Measurements from ENCODE around the gene VPS39. TPM values are rescaled to one million over a fixed set of nuclear protein-coding genes. Genes with fewer than 3 reads are reported as not detected.

The VPS39 gene
- polyA plus RNA-seq, 6 donors from 2014 or later: 14.9 to 42.7 (median 28.9) TPM

DNA sequence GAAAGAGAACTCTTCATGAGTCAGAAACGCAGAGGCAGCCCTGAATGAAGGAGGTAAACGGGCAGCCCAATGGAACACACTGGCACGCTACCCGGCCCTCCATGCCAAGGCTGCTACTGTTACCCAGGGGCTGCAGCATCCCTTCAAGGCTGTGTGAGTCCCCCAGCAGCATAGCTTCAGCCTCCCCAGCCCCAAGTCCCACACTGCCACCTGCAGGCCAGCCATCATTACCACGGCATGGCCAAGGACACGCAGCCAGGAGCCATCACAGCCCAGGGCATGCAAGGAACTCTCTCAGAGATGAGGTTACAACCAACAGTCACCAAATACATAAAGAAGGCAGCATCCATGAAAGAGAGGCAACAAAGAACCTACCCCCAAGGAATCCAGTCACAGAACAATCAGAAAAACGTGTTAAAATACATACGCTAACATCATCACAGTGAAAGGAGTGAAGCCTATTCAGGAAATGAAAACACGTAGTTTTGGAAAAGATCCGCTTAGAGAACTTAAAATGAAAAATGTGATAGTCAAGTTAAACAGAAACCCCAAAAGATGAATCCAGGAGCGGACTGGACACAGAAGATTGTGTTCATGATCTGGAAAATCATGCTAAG, 74.1 kb downstream of the VPS39 start:
- Mint-ChIP-seq H3K27ac (peak overlapping the region in 1 of 6 donors; percentile 47), H3K4me3 (no peak overlapping the region)

DNA sequence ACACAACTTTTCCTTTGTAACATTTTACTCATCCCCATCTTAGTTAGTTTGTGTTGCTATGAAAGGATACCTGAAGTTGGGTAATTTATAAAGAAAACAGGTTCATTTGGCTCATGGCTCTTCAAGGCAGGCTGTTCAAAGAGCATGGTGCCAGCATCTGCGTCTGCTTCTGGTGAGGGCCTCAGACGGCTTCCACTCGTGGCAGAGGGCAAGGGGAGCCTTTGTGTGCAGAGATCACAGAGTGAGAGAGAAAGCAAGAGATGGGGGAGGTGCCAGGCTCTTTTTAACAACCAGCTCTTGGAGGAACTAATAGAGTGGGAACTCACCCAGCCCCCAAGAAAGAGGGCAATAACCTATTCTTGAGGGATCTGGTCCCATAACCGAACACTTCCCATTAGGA, 74.7 kb downstream of the VPS39 start:
- no peak for ATAC-seq (ENCODE audit: low read depth in 2 of 2)
- no peaks in the 10 kb centered on the region for H3K36me3 Mint-ChIP-seq
- H3K27me3 Mint-ChIP-seq: peaks cover under 1 to 40% (median 23%) of the 10 kb centered on the region in 3 donors
- no peak for DNase-seq
- H3K27ac Mint-ChIP-seq: no peak overlapping the region
- peaks cover 0 to 4% (median 0%) of the 10 kb centered on the region in 3 donors for H3K4me1 Mint-ChIP-seq
- no peak overlapping the region for H3K4me3 Mint-ChIP-seq
- H3K9me3 Mint-ChIP-seq: no peaks in the 10 kb centered on the region

More for the DNA sequence above, 74.1 kb downstream of the VPS39 start:
- H3K9me3 Mint-ChIP-seq: no peaks in the 10 kb centered on the region
- ATAC-seq (ENCODE audit: low read depth in 2 of 2): peak; percentile 42 to 60
- peaks cover 0 to 4% (median 0%) of the 10 kb centered on the region in 3 donors for H3K4me1 Mint-ChIP-seq
- no peak for DNase-seq
- no peaks in the 10 kb centered on the region for H3K36me3 Mint-ChIP-seq
- peaks cover 0 to 40% (median 22%) of the 10 kb centered on the region in 3 donors for H3K27me3 Mint-ChIP-seq

DNA sequence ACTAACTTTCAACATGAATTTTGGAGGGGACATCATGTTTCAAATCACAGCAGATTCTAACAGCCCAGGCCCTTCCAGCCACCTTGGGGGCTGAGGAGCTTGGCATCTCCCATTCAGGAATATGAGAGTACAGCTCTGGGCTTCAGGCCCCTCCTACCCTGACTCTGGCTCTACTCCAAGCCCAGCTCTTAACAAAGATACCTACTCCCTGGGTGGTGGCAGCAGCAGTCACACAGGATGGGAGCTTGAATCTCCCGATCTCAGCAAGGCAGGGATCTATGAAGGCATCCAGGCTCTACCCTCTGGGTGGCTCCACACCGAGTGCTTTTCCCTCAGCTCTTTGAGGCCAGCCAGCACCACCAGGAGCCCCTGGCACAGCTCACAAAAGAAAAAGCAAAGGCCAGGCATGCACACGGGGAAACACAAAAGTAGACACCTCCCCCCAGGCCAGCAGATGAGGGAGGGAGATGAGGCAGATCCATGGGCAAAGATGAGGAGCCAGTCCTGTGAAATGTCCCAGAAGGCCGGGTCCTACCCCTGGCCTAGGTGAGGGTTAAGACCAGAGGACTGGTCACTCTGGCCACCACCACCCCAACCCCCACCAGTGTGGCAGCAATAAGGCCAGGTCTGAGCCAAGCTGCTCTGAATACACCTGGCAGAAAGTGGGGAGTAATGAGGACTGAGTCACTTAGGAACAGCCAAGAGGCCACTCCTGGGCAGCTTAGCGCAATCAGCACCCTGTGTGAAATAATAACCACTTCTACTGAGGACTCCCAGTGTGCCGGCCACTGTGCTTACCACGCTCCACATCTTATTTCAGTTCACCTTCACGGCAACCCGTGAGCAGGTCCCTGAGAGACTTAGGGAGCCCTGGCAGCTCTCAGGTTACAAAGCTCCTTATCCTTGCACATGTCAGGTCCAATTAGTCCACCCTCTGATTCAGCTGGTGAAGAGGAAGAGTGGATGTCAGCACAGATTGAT, 76.0 kb downstream of the VPS39 start:
- Mint-ChIP-seq H3K4me3 (no peak overlapping the region), H3K36me3 (no peaks in the 10 kb centered on the region), H3K27ac (peak overlapping the region in 1 of 6 donors; percentile 58), H3K27me3 (peaks cover 7 to 49% (median 29%) of the 10 kb centered on the region in 3 donors), H3K9me3 (peaks cover 0 to 4% (median 0%) of the 10 kb centered on the region in 7 donors), H3K4me1 (no peaks in the 10 kb centered on the region)
- ATAC-seq (ENCODE audit: low read depth in 2 of 2) (no peak), DNase-seq (no peak)

DNA sequence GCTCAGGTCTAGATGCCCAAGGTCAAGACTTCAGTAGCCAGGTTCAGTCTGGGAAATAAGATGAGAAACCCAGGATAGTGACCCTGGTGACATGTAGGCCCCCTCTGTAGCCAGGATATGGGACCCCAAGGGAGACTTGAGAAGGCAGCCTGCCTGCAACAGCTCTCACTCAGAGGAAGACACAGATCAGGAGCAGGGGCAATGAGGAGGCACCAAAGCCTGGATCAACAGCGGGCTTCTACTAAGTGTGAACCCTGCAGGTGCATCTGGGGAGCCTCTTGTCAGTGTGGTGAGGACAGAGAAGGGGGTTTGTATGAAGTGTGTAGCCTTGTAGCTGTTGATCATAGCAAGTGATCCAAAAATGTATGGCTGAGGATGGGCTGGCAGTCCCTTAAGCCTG, 77.1 kb downstream of the VPS39 start:
- DNase-seq (no peak), ATAC-seq (ENCODE audit: low read depth in 2 of 2) (no peak)
- no peaks in the 10 kb centered on the region for H3K4me1 Mint-ChIP-seq
- no peak overlapping the region for H3K4me3 Mint-ChIP-seq
- peaks cover 0 to 4% (median 0%) of the 10 kb centered on the region in 7 donors for H3K9me3 Mint-ChIP-seq
- peaks cover 7 to 43% (median 29%) of the 10 kb centered on the region in 3 donors for H3K27me3 Mint-ChIP-seq
- no peak overlapping the region for H3K27ac Mint-ChIP-seq
- H3K36me3 Mint-ChIP-seq: no peaks in the 10 kb centered on the region

DNA sequence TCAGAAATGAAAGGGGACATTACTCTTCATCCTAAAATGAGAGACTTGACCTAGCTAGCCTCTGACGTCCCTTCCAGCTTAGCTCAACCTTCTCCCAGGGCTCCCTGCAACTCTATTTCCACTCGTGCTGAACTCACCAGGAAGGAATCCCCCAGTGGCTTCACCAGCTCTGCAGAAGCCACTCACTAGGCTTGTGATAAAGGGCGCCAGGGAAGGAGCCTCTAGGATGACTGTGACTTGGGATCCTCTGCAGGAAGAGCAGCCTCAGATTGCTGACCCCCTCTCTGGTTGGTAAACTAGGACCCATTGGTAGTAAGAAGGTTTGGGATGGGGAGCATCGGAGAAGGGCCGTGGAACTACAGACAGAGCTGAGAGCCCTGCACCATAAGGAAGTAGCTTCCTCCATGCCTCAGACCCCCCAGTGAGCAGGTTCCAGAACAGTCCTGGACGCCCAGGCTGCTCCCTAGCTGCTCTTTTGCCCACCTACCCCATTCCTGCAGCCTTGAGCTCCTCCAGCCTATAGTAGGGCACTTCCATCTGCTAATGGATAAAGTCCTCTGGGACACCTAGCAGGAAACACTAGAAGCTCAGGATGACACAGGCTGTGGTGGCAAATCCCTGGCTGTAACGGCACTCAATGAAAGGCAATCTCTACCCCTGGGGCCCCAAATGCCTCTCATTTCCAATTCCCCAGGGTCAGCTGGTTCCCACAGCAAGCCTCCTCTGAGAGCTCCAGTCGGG, 77.7 kb downstream of the VPS39 start:
- Mint-ChIP-seq H3K4me3 (no peak overlapping the region), H3K9me3 (peaks cover 0 to 4% (median 0%) of the 10 kb centered on the region in 7 donors), H3K36me3 (no peaks in the 10 kb centered on the region), H3K27me3 (peaks cover 7 to 43% (median 25%) of the 10 kb centered on the region in 3 donors), H3K4me1 (no peaks in the 10 kb centered on the region), H3K27ac (no peak overlapping the region)
- no peak for ATAC-seq (ENCODE audit: low read depth in 2 of 2)
- DNase-seq: no peak

DNA sequence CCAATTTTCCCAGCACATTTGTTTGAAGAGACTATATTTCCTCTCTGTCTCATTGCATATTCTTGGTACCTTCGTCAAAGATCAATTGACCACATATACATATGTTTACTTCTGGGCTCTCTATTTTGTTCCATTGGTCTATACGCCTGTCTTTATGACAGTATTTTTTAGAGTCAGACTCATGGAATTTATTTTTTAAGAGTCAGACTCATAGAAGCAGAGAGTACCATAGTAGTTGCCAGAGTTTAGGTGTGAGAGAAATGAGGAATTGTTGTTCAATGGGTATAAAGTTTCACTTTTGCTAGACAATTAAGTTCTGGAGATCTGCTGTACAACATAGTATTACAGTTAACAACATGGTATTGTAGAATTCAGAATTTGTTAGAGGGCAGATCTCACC, 78.7 kb downstream of the VPS39 start:
- H3K27me3 Mint-ChIP-seq: peaks cover 7 to 43% (median 24%) of the 10 kb centered on the region in 3 donors
- no peak for ATAC-seq (ENCODE audit: low read depth in 2 of 2)

DNA sequence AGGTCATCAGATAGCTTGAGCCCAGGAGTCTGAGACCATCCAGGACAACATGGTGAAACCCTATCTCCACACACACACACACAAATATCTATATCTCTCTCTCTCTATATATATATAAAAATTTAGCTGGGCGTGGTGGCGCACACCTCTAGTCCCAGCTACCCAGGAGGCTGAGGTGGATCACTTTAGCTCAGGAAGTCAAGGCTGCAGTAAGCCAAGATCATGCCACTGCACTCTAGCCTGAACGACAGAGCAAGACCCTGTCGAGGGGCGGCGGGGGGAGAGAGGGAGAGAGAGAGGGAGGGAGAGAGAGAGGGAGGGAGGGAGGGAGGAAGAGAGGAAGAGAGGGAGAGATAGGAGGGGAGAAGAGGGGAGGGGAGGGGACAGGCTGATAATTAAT, 79.6 kb downstream of the VPS39 start:
- Mint-ChIP-seq H3K36me3 (no peaks in the 10 kb centered on the region), H3K4me3 (no peak overlapping the region), H3K9me3 (peaks cover 0 to 4% (median 0%) of the 10 kb centered on the region in 7 donors), H3K27ac (no peak overlapping the region), H3K4me1 (no peaks in the 10 kb centered on the region), H3K27me3 (peaks cover 7 to 34% (median 24%) of the 10 kb centered on the region in 3 donors)
- DNase-seq: no peak
- ATAC-seq (ENCODE audit: low read depth in 2 of 2): no peak

More for the DNA sequence above, 78.7 kb downstream of the VPS39 start:
- Mint-ChIP-seq H3K36me3 (no peaks in the 10 kb centered on the region), H3K9me3 (peaks cover 0 to 4% (median 0%) of the 10 kb centered on the region in 7 donors), H3K4me3 (no peak overlapping the region), H3K4me1 (no peaks in the 10 kb centered on the region), H3K27ac (no peak overlapping the region)
- no peak for DNase-seq

DNA sequence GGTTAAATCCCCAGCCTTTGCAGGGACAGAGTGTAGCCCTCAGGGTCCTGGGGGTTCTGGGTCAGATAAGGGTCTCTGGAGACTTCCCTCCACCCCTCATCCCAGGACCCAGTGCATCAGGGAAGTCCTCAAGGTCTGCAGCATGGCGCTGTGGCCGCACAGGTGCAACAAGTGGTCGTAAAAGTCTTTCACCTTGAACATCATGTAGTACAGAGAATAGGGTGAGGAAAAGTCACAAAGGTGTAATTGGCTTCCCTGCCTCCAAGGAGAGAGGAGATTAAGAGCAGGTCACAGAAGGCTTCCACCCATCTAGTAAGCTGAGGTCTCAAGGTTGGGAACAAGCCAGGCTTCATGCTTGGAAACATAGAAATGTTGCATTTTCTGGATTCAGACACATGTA, 84.6 kb downstream of the VPS39 start:
- Mint-ChIP-seq H3K4me3 (no peak overlapping the region), H3K27ac (no peak overlapping the region)

DNA sequence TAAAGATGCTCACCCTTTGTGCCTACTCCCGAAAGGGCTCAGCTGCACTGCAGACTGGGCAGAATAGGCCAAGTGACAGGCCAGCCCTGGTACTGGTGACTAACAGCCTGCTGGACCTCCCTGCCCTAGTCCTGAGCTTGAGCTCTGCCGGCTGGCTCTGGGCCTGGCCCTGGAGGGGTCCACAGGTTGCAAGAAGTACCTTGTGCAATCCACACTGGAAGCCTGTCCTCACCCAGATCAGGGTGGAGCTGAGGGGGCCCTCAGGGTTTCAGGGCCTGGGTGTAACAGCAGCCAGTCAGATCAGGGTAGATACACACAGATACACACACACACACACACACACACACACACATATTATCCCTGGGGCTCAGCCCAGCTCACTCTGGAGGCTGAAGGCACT, 86.4 kb downstream of the VPS39 start:
- H3K4me1 Mint-ChIP-seq: no peaks in the 10 kb centered on the region

More for the DNA sequence above, 84.6 kb downstream of the VPS39 start:
- Mint-ChIP-seq H3K27me3 (peaks cover 7 to 9% (median 7%) of the 10 kb centered on the region in 3 donors), H3K4me1 (no peaks in the 10 kb centered on the region), H3K9me3 (peaks cover 0 to 4% (median 0%) of the 10 kb centered on the region in 7 donors), H3K36me3 (no peaks in the 10 kb centered on the region)
- ATAC-seq (ENCODE audit: low read depth in 2 of 2): no peak
- DNase-seq: no peak

DNA sequence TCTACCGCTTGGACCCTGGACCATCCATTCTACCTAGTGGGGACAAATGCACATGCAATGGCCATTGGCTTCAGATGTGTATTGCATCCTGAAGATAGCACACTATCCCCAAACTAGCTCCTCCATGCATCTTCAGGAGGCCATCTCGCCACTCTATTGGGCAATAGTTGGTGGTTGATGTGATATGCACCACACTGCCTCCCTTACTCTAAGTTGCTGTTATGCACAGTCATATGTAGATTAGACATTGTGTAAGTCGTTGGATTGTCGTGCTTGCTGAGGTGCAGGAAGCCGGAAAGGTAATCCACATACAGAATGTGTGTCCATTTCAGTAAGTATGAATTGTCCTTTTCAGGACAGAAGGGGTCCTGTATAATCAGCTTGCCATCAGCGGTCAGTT, 87.1 kb downstream of the VPS39 start:
- no peaks in the 10 kb centered on the region for H3K36me3 Mint-ChIP-seq
- DNase-seq (no peak), ATAC-seq (ENCODE audit: low read depth in 2 of 2) (no peak)
- no peak overlapping the region for H3K27ac Mint-ChIP-seq
- peaks cover 0 to 6% (median 0%) of the 10 kb centered on the region in 7 donors for H3K9me3 Mint-ChIP-seq
- H3K4me1 Mint-ChIP-seq: no peaks in the 10 kb centered on the region
- H3K4me3 Mint-ChIP-seq: no peak overlapping the region
- no peaks in the 10 kb centered on the region for H3K27me3 Mint-ChIP-seq

More for the DNA sequence above, 86.4 kb downstream of the VPS39 start:
- ATAC-seq (ENCODE audit: low read depth in 2 of 2) (no peak), DNase-seq (no peak)
- Mint-ChIP-seq H3K36me3 (no peaks in the 10 kb centered on the region), H3K27me3 (no peaks in the 10 kb centered on the region), H3K9me3 (peaks cover 0 to 3% (median 0%) of the 10 kb centered on the region in 7 donors), H3K4me3 (no peak overlapping the region), H3K27ac (no peak overlapping the region)

DNA sequence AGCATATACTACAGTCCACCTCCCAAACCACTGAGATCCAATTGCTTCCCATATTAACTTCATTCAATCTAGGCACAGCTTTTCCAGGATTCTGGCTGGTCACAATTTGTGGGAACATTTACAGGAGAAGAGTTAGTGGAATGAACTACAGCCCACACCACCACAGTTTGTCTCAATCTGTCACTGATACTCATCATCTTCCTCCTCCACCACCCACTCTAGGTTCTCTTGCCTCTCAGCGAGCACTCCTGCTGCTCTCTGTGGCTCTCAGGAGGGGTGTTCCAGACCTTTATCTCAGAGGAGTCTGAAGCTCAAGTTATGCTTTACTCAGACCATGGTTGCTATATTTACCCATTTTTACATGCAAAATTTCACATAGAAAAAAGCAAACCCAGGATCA, 87.8 kb downstream of the VPS39 start:
- no peak overlapping the region for H3K27ac Mint-ChIP-seq
- H3K36me3 Mint-ChIP-seq: no peaks in the 10 kb centered on the region
- no peak for DNase-seq
- ATAC-seq (ENCODE audit: low read depth in 2 of 2): no peak
- H3K27me3 Mint-ChIP-seq: no peaks in the 10 kb centered on the region
- no peaks in the 10 kb centered on the region for H3K4me1 Mint-ChIP-seq
- H3K9me3 Mint-ChIP-seq: peaks cover 0 to 6% (median 0%) of the 10 kb centered on the region in 7 donors
- no peak overlapping the region for H3K4me3 Mint-ChIP-seq

DNA sequence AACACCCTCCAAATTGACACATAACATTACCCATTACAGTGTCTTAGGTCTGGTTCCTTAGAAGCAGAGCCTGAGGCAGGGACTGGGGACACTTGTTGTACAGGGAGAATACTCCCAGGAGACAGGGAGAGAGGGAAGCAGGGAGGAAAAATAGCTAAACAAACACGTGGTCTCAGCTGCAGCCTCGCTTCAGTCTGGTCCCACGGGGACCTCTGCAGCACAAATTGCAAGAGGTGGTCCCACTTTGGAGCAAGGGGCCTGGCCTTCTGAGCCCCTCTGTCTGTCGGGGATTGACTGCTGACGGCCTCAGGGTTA, 88.7 kb downstream of the VPS39 start:
- no peak overlapping the region for H3K4me3 Mint-ChIP-seq
- peaks cover 0 to 6% (median 0%) of the 10 kb centered on the region in 7 donors for H3K9me3 Mint-ChIP-seq
- no peak overlapping the region for H3K27ac Mint-ChIP-seq
- H3K36me3 Mint-ChIP-seq: no peaks in the 10 kb centered on the region
- H3K4me1 Mint-ChIP-seq: no peaks in the 10 kb centered on the region
- DNase-seq: no peak
- no peak for ATAC-seq (ENCODE audit: low read depth in 2 of 2)
- no peaks in the 10 kb centered on the region for H3K27me3 Mint-ChIP-seq
